ENCODE data around the gene WRAP73.

Gene WRAP73

DNA sequence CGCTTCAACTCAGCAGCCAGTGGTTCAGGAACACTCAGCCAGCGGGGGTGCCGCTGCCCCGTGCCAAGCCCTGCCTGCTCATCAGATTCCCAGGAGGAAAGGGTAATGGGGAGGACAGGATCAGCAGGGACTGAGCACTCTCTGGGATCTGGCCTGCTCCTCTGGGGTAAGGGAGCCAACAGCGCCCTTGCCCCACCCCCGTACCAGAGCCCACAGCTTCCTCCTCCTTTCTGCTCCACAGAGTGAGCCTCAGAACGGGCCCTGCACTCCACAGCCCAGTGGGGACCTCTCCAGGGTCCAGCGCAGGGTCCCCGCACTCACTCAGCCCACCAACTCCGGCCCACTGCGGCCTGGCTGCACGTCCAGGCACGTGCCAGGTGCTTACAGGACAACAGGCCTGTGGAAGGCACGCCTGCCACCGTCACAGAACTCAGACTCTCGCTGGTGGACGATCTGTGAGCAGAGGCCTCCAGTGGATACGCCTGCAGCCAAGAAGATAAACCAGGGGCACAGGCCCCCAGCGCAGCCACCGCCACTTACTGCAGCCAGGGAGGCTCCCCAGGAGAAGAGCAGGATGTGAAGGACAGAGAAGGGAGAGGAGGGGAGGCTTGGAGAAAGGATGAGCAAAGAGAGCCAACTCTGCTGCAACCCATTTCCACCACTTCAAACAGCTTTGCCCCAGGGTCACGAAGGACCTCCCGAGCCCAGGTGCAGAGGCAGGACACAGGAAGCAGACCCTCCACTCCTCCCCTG is 40.7 kb downstream of the WRAP73 start:
- DNase-seq, result no peak

DNA sequence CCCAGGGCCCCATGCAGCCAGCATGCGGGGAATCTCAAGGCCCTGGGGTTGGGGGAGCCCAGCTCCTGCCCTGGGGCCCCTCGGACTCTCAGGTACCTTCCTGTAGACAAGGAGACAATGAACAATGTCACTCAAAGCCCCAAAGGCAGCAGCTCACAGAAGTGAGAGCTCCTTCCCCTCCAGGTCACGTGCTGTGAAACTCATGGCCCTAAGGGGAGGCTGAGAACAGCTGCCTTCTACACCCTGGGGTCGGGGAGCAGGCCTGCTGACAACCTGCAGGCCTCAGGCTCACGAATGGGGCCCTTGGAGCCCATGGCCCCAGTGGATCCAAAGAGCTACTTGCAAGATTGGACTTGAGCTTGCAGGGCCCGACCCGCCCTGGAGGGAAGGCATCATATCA is 41.7 kb downstream of the WRAP73 start:
- no peak for DNase-seq

GRCh38 chr1:3607703-3608065 is 42.2 kb downstream of the WRAP73 start:
- DNase-seq, result no peak

GRCh38 chr1:3606779-3607702 is 42.9 kb downstream of the WRAP73 start:
- no peak for DNase-seq

DNA sequence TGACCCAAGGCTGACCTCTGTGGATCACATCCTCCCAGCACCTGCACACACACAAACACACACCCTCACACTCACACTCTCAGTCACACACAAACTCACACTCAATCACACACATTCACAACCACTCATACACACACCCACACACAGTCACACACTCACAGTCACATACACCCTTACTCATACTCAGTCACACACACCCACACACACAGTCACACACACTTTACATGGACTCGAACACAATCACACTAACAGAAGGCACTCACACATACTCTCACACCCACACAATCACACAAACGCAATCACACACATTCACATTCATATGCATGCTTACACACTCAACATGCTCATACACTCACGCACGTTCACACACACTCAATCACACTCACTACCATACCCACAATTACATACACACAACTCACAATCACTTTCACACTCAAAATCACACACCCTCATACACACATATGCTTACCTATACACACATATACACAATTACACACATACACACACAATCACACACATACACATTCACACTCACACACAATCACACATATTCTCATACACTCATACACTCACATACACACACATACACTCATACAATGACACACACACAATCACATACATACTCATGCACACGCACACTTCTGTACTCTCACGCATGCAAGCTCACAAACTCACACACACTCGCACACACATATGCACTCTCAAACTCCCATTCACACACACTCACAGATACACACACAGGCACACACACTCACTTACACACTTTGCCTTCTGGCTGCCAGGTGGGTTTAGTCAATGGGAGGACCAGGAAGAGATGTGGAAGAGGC is 44.7 kb downstream of the WRAP73 start:
- no peak for DNase-seq

GRCh38 chr1:3604468-3604974 is 45.4 kb downstream of the WRAP73 start:
- DNase-seq, result no peak

DNA sequence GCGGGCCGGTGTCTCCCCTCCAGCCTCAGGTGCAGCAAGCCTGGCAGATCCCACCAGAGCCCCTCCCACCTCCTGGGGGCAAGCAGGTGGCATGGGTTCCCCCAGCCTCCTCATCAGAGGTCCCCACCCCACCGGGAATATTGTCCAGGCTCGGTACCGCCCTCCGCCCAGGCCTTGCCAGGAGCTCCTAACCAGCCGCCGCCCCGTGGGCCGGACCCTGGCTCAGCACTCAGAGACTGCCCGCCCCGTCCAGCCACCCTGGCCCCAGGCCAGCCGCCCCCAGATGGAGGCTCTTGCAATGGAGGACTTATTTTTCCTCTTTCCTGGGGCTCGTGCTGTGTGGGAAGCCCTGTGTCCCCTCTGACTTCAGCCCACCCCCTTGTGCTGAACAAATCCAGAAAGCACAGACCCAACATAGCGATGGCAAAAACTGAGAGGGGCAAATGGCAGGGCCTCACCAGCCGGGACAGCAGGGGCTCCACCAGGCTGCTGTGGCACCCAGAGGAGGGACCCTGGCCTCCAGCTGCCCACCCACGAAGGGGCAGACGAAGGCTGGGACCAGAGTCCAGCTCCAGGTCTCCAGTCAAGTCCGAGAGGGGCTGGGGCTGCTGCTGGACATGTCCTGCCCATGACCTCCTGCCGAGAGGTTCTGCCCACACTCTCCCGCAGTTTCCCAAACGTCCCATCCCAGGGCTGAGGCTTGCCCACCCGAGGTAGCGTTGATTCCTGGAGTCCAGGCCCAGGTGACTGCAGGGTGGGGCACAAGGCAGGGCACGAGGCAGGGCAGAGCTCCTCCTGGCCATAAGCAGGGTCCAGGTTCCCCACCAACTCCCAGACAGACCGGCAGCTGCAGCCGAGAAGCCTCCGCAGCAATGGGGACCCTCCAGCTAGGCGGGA is 46.1 kb downstream of the WRAP73 start:
- DNase-seq, result no peak

DNA sequence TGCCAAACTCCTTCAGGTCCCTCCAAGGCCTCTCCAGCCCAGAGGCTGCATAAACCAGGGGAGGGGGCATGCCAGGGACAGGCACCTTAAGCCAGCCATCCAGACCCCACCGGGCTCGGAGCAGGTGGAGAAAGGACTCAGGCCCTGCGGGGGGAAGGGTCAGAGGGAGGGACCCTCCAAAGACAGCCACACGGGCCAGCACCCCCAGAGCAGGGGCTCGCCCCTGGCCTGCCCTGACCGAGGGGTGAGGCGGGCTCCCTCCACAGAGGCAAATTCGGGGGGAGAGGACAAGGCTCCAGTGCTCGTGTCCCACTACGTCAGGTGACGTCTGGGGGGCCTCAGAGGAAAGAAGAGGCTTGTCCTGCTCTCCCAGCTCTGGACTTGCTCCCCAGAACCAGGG is 46.7 kb downstream of the WRAP73 start:
- DNase-seq, result no peak

GRCh38 chr1:3602375-3602774 is 47.5 kb downstream of the WRAP73 start:
- no peak for DNase-seq

DNA sequence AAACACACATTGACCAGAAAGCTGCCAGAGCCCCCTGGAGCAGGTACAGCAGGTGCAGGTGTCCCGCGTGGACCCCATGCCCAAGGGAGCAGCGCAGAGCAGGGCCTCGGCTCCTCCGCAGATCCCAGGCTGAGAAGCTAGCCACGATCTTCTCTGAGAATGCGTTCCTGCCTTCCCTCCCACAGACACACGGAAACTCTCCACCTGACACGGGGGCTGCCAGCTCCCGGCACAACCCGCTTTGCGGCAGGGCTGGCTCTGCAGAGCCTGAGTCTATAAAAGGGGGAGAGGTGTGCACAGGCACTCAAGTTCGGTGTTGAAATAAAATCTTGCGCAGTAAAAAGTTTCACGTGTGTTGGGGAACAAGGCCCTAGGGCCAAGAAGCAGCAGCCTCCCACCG is 48.2 kb downstream of the WRAP73 start:
- no peak for DNase-seq

- DNase-seq, result no peak
These were observed 49.5 kb downstream of the WRAP73 start for GRCh38 chr1:3600354-3600753.

DNA sequence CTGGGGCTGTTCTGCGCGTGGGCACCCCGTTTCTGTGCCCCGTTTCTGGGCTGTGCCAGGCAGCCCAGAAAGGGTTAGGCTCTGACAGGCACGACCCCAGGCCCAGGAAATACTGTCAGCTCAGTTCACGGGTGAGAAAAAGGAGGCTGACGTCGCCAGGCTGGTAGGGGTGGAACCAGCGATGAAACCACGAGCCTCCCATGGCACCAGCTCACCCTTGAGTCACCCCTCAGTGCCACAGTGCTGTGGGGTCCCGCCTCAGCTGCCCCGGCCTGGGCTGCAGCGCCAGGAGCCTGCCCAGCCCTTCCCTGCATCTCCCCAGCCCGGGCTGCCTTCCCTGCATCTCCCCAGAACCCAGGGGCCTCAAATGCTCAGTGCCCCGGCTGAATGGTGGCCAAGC is 50.1 kb downstream of the WRAP73 start:
- DNase-seq, result no peak

GRCh38 chr1:3599286-3599811 is 50.6 kb downstream of the WRAP73 start:
- DNase-seq, result no peak

GRCh38 chr1:3598522-3599285 is 51.2 kb downstream of the WRAP73 start:
- no peak for DNase-seq

GRCh38 chr1:3598051-3598491 is 51.8 kb downstream of the WRAP73 start:
- no peak for DNase-seq

- DNase-seq, result no peak
These were observed 52.3 kb downstream of the WRAP73 start for GRCh38 chr1:3597599-3597964.

GRCh38 chr1:3596663-3597598 is 53.0 kb downstream of the WRAP73 start:
- no peak for DNase-seq

GRCh38 chr1:3595949-3596348 is 54.0 kb downstream of the WRAP73 start:
- DNase-seq, result no peak

DNA sequence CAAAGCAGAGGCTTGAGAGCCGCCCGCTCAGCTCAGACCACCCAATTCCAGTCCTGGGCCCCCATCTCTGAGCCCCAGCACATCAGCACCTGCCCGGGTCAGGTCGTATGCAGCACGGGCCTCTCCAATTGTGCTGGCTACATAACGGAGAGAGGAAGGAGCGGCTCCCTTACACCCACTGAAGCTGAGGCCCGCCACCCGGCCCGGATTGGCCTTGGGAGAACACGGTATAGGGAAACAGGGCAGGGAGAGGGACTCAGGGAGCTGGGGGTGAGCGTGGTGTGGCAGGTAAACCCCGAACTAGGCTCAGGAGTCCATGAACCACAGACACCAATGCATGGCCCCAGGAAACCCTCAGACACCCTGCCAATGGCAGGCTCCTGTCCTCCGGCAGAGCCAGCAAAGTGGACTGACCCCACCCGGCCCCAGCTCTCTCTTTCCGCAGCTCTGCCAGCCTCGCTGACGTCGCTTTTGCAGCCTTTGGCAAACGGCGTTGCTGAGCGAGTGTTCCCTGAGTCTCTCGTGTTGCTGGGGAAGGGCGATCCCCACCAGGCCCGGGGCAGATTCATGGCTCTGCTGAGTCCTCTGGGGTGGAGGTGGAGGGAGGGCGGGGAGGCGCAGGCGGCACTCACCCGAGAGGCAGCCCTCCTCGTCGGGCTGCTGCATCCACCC is 55.1 kb downstream of the WRAP73 start:
- no peak for DNase-seq

Data from activated CD4-positive, CD25-positive, alpha-beta regulatory T cell (primary cell).